Stimulated activated CD4-positive, alpha-beta T cell treated with anti-CD3 and anti-CD28 coated beads, Interleukin-4, amount 100 ng/mL, for 48 hours (primary cell): ENCODE results near the gene DENND2D.

Experiments used
- DNase-seq, 2 donors: peaks; one replicate each; pipeline ENCODE4 v3.0.0-alpha.2; 2020; ENCODE audit warnings: low read depth in 2 of 2

The DENND2D gene

DNA sequence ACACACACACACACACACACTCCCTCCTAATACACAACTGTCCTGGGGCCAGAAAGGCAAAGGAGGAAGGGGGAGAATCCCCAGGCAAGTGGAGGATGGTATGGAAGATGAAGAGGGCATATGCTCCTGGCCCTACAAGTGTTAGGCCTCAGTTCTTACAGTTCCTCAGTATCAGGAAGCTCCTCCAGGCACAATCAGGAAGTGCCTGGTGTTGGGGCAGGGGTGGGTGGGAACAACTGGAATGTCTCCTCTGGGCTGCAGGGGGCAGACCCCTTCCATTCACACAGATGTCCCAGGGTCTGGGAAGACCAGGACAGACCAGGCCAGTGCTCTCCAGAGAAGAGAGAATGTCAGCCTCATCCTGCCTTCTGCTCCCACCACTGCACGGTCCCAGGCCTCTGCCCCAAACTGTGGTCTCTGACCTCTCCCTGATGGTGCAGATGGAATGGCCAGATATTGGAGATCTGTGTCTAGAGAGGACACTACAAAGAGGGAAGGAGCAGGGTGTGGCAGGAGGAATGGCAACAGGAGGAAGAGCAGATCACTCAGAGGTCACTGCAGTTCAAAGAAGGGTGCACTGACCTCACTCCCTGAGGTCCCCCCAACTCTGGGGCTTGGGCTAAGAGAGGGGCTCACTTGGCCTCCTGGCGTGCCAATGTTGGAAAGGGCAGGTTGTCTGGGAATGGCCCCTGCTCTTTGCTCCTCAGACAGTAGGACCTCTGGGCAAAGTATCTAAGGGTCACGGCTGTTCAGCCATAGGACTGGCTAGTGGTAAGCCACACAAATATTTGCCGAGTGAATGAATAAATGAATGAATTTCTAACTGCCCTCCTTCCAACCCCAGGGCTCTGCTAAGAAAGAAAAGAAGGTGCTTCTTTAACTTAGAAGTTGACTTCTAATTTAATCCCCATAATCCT lies 2.5 kb upstream of the DENND2D start:
- no peak for DNase-seq

DNA sequence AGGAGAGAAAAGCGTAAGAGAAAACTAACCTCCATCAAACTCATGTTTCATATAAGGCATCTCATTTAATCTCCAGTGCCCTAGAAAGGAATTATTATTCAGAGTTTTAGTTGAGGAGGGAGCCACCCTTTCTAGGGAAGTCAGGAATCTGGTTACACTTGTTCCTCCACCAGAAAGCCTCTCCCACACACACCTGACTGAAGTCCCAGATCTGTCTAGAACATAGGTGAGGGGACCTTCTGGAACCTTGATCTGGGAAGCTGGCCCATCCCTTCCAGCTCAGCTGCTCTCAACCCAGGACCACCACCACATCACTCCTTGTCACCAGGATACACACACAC lies 1.9 kb upstream of the DENND2D start:
- no peak for DNase-seq

DNA sequence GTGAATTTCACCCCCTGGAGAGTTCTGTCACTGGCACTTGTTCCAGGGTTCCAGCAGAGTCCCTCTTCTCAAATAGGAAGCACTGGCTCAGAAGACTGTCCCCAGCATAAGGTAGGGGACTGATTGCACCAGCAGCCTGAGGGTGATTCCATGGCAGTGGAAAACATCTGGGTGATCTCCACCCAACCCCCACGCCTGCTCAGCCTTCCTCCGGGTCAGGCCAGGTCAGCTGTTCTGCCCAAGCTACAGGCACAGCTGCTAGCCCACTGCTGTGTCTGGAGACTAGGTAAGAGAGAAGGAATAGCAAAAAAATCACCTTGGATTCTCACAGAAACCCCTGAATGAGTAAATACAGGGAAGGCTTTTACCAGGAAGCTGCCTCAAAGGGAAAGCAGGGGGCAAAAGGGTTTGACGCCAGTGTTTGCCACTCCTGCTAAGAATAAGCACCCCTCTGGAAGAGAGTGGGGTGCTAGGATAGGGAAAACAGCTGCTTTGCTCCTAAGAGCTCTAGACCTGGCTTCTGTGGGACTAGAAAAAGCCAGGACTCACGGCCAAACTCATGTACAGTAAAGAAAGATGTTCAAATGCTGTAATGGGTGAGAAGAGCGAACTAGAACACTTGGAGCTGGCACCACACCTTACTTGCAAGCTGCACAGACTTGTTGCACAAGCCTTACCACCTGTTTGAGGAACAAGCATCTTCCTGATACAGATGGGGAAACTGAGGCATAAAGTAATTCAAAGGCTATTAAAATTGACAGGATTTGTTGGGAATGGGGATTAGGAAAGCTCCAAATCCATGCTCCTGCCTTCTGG lies 1.0 kb upstream of the DENND2D start:
- DNase-seq, result no peak

GRCh38 chr1:111200802-111201161 lies 336 bp upstream of the DENND2D start:
- DNase-seq, result no peak

- DNase-seq, result no peak
Measured at GRCh38 chr1:111199329-111199728, 1.1 kb downstream of the DENND2D start.

DNA sequence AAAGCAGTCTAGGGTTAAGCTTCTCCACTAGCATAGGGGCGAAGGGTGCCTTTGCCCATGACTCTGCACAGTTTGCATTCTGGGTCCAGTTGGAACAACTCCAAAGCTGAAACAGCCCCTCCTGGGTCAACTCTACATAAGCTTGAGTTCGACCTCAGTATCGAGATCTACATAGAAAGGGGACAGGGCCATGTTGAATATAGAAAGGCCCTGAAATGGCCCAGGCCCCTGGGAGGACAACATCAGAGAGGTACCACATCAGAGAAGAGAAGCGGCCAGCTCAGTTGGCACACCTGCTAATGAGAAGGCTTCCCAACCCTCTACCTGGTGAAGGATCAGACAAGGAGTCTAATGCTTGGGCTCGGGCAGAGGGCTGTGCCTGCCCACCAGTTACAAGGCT lies 1.6 kb downstream of the DENND2D start:
- DNase-seq, result no peak

GRCh38 chr1:111197598-111198284 lies 2.7 kb downstream of the DENND2D start:
- DNase-seq, result peak in 1 of 2 donors; percentile 47

- DNase-seq, result no peak
Measured at GRCh38 chr1:111196213-111196612, 4.2 kb downstream of the DENND2D start.

DNA sequence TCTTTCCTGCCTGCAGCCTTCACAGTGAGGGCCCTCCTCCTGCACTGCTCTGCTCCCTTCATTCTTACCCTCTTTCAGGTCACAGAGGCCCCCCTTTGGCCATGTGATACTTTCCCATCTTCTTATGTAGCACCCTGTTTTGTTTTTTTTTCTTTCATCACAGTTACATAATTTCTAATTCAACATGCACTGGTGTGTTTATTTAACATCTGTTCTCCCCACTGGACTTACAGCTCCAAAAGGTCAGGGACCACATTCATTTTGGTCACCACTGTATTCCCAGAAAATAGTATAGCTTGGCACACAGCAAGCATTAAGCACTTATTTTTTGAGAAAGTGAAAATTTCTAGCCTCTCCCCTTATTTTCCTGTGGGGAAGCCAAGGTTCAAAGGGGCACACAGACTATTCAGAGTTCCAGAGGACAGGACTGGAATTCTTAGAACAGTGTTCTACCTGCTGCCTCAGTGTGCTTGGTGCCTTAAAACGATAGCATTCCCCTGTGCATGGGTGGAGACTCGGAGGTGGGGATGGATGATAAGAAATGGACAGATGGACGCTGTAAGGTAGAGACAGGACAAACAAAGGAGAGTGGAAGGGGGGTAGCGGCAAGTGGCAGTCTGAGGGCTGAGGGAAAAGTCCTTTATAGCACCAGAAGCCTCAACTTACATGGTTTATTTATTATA lies 5.3 kb downstream of the DENND2D start:
- DNase-seq, result no peak

- DNase-seq, result no peak
Measured at GRCh38 chr1:111193712-111194480, 6.5 kb downstream of the DENND2D start.

DNA sequence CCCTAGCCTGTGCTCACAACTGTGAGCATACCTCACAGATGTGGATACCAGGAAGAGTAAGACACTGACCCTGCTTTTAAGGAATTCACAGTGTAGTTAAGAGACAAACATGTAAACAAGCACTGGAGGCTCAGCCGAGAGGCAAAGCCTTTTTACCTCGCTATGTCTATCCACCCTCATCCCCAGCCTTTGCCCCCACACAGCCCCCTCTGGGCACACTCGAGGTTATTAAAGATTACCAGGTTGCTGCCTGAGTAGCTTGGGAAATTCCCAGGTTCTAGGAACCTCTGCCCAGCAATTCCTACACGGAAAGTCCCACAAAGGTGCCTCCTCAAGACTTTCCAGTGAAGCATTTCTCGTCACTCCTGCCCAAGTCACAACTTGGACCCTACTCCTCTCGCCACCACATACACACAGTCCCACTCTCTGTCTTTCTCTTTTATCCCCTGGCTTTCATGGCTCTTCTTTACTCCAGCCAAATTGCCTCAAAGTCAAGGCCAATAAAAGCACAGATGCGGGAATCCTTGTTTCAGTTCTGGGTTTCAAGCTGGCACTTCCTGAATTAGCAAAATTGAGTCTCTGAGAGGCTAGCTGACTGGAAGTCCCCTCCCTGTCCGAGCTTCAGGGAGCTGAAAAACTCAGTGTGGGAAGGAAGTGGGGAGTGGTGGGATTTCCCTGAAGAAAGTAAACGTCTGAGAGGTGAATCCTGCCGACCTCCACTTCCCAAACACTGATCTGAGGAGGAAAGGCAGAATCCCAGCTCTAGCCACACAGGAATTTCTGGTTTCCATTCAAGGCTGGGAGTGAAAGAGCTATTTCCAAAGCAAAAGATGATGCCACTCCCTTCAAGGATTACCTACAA lies 7.6 kb downstream of the DENND2D start:
- DNase-seq, result no peak

GRCh38 chr1:111192074-111192473 lies 8.4 kb downstream of the DENND2D start:
- DNase-seq, result no peak

- DNase-seq, result no peak
Measured at GRCh38 chr1:111191496-111191895, 8.9 kb downstream of the DENND2D start.

GRCh38 chr1:111190931-111191451 lies 9.5 kb downstream of the DENND2D start:
- no peak for DNase-seq

DNA sequence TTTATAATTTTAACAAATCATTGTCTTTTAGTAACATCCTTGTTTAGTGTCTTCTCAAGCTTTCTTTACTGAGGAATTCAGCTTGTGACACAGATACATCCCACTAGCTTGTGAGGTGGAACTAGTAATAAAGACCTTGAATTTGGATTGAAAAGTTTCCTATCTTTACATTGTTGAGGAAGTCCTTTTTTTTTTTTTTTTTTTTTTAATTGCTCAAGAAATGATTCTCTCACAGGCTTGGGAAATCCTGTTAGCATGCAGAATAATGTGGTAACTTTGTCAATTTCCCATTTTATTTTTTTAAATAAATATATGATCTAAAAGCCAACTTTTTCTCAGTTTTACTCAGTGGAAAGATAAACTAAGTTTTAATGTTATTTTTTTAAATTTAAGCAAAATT lies 15.8 kb downstream of the DENND2D start:
- DNase-seq, result no peak

DNA sequence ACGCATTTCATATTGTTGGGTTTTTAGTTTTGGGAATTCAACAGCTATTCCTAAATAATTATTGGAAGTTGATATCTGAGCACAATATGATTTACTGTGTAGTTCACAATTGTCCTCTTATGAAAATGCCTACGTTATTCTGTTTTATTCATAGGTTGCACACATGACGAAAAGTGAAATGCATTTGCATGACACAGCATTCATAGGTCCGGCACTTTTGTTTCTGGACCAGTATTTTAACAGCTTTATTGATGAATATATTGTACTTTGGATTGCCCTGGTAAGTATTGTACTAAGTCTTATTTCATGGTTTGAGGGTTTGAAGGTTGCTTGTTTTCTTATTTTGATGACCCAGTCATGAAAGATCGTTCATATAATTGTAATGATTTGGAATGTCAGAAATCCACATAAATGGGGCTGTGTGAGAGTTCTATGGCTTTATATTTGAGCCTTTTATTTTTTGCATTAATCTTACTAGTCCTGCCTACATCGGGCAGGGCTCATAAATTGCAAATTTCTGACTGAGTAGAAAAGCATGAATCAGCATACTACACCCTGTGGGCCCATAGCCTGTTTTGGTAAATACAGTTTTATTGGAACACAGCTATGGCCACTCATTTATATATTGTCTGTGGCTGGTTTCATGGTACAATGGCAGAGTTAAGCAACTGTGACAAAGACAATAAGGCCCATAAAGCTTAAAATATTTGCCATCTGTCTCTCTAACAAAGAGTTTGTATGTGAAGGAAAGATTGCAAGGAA lies 17.0 kb downstream of the DENND2D start:
- DNase-seq, result no peak

DNA sequence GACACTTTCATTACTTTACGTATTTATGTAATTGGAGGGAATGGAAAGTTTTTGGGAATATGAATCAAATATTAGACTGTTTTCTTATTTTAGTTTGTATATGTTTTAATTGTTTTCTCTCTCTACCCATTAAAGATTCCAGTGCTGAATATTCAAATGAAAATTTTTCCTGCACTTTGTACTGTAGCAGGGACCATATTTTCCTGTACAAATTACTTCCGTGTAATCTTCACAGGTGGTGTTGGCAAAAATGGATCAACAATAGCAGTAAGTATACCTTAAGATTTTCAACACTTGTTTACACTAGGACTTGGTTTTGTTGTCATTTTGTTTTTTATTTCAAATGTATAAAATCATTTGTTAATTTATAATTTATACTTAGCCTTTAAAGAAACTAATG lies 18.4 kb downstream of the DENND2D start:
- DNase-seq, result no peak

DNA sequence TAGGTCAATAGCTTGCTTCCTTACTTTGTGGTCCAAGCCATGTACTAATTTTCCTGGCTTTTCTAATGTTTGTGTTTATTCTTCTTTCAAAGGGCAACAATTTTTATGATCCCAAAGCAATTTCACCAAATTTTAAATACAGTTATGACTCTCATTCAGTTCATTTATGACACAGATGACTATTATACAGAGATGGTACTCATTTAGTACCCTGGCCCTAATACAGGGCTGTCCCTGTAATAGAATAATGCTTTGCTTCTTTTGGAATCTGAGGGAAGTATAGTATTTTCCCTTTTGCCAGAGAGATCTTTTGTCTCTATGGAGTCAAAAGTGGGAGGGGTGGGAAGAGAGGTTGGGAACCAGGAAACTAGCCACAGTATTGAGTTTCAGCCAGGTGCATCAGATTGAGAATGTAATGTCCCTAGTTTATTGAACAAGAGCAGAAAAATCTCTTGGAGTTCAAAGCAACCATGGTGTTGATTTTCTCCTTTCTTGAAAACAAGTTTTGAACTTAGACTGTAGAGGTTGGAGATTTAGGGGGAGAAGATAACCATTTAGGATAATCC lies 20.4 kb downstream of the DENND2D start:
- DNase-seq, result no peak

GRCh38 chr1:111176678-111177077 lies 23.8 kb downstream of the DENND2D start:
- DNase-seq, result no peak
